NCI-H748 (cell line): ENCODE measurements around the gene SLC27A2.

Source experiments
- DNase-seq: peaks from one replicate; lab custom pipeline; 2025; ENCODE audit not compliant: unreplicated experiment; lab: John Stamatoyannopoulos, UW

SLC27A2 gene

DNA sequence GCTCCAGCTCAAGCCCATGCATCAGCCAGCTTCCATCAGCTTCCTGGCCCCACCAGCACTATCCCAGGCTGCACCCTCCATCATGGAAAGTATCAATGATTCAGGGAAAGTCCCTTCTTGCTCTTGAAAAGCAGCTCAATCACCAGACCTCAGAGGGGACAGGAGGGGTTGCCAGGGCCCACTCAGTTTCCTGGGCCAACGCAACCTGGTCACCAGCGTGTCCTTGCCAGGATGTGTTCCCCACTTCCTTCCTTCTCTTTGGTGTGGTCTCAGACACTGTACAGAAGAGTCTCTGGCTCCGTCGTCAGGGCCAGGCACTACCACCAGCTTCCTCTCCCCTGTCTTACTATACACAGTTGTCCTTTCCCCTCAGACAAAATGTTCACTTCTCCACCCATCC is 80.5 kb downstream of the SLC27A2 start:
- no peak for DNase-seq

GRCh38 chr15:50265620-50266019 is 83.6 kb downstream of the SLC27A2 start, which contains the start of gene HDC:
HDC (minus strand) TSS chr15:50265726; CDS start chr15:50265623, 103 bp downstream.
- no peak for DNase-seq

DNA sequence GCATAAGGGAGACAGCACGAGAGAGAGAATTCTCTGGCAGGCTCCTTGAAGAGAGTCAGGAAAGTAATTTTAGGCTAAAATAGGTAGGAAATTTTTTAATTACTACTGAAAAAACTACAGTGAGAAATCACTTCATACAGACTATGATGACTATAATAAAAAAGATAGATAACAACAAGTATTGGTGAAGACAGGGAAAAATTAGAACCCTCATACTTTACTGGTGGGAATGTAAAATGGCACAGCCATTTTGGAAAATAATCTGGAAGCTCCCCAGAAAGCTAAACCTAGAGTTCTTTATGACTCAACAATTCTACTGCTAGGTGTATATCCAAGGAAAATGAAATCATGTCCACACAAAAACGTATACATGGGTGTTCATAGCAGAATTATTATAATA is 85.6 kb downstream of the SLC27A2 start:
- no peak for DNase-seq

DNA sequence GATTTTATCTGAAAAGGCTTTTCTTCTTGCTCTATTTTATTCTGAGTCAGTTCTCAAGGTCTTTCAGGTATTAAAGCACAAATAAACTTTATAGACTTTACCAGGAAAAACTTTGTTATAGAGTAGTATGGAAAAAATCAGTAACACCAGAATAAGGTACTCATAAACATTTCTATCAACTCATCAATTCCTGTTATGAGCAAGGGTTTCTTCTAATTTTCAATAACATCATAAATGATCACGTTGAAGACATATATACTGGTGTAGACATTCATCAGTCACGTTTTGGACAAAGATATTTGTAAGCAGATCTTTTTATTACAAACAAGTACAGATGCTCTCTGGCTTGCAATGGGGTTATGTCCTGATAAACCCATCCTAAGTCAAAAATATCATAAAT is 93.1 kb downstream of the SLC27A2 start:
- DNase-seq = no peak

DNA sequence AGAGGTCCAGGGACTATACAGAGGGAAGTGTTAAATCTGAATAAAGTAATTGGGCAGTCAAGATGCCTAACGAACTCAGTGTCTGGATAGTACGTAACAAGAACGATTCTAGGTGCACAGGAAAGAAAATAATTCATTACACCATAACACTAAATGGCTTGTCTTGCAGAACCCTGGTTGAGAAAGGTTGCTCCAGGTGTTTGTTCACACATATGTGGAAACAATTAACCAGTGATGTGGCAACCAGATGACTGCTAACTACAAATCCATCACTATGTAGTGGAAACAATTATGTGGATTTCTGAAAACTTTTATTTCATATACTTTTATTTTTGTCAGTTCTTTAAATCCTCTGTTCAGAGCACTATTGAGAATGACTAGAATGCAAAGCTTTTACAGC is 93.9 kb downstream of the SLC27A2 start:
- no peak for DNase-seq

GRCh38 chr15:50277370-50277769 is 95.4 kb downstream of the SLC27A2 start:
- DNase-seq = no peak

DNA sequence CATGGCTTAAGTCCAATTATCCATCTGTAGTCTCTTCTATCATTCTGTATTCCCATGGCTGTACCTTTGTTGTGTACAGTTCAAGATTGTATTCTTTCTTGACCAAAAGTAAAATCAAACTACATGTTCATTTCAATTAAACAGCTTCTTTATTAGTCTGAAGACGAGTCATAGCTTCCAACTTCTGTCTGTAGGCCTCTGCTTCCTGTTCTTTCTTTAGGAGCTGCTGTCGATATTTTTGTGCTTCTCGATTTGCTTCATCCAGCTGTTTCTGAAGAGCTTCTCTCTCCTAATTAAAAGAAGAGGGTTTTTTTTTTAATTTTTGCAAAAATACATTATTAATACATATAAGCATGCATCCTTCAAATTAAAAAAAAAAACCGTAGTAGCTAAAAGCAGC is 96.5 kb downstream of the SLC27A2 start:
- DNase-seq = no peak

DNA sequence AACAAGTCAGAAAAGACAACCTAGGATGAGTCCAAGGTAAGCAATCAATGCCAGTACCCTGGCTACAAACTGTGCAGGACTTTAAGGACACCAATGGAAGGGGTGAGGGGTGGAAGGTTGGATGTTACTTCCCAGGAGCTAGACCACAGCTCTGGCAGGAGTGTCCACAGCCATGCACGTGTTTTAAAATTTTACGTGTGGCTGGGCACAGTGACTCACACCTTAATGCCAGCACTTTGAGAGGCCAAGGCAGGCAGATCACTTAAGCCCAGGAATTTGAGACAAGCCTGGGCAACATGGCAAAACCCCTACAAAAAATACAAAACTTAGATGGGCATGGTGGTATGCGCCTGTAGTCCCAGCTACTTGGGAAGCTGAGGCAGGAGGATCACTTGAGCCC is 98.3 kb downstream of the SLC27A2 start:
- no peak for DNase-seq

GRCh38 chr15:50281427-50281826 is 99.4 kb downstream of the SLC27A2 start:
- DNase-seq = no peak
